ENCODE measurements around the gene SLCO6A1. TPM values are rescaled to one million over a fixed set of nuclear protein-coding genes. Genes with fewer than 3 reads are reported as not detected.

SLCO6A1 gene, protein sequence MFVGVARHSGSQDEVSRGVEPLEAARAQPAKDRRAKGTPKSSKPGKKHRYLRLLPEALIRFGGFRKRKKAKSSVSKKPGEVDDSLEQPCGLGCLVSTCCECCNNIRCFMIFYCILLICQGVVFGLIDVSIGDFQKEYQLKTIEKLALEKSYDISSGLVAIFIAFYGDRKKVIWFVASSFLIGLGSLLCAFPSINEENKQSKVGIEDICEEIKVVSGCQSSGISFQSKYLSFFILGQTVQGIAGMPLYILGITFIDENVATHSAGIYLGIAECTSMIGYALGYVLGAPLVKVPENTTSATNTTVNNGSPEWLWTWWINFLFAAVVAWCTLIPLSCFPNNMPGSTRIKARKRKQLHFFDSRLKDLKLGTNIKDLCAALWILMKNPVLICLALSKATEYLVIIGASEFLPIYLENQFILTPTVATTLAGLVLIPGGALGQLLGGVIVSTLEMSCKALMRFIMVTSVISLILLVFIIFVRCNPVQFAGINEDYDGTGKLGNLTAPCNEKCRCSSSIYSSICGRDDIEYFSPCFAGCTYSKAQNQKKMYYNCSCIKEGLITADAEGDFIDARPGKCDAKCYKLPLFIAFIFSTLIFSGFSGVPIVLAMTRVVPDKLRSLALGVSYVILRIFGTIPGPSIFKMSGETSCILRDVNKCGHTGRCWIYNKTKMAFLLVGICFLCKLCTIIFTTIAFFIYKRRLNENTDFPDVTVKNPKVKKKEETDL
- polyA plus RNA-seq, result not detected
- long read RNA-seq, donor 1, result 0 reads
- long read RNA-seq, donor 2, result 0 reads
- long read RNA-seq, donor 3, result 0 reads
- long read RNA-seq, donor 4, result 0 reads
- long read RNA-seq, donor 5, result 0 reads
- long read RNA-seq, donor 6, result 0 reads
- long read RNA-seq, donor 7, result 0 reads
- long read RNA-seq, donor 8, result 0 reads
- long read RNA-seq, donor 9, result 0 reads
- long read RNA-seq, donor 10, result 0 reads

DNA sequence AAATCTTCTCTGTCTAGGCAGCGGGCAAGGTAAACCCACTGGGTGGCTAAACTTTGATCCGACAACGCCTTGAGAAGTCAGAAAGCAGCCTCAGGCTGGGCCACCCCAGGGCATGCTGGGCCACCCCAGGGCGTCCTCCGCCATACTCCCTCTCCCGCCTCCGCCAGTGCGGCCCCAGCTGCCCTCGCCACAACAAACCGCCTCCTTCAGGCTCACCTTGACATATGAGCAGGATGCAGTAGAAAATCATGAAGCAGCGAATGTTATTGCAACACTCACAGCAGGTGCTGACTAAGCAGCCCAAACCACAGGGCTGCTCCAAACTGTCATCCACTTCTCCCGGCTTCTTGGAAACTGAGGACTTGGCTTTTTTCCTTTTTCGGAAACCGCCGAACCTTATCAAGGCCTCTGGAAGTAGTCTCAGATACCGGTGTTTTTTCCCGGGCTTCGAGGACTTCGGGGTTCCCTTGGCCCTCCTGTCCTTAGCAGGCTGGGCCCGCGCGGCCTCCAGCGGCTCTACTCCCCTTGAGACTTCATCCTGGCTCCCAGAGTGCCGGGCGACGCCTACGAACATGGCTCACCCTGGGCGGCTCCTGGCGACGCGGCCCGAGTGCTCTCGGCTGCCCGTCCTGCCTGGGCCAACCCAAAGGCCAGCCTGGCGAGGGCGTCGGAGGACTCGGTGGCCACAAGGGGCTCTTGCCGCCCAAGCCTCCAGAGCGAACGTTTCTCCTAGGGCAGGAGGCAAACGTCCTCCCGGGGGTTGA is at the start of gene SLCO6A1:
Gene SLCO6A1, minus strand, starts transcription at position 731 of the 764 bp plus-strand sequence. Its CDS starts 157 bp downstream, at position 574.
- Histone ChIP-seq H3K9me3 (ENCODE audit: control insufficient read depth in 2 of 2, insufficient read depth in 1 of 2, low read depth in 1 of 2, low read length in 1 of 2) (no peaks in the 10 kb centered on the region), H3K36me3 (ENCODE audit: control insufficient read depth in 3 of 3, insufficient read depth in 2 of 3, low read depth in 1 of 3, low read length in 3 of 3) (no peaks in the 10 kb centered on the region), H3K27ac (ENCODE audit: low read depth in 1 of 3, low read length in 2 of 3) (no peak within 1 kb of the TSS), H3K4me1 (ENCODE audit: control insufficient read depth in 3 of 3, insufficient read depth in 2 of 3, low read depth in 1 of 3, low read length in 2 of 3) (no peaks in the 10 kb centered on the region), H3K27me3 (ENCODE audit: control insufficient read depth in 3 of 3, insufficient read depth in 3 of 3, low read length in 3 of 3) (no peaks in the 10 kb centered on the region), H3K4me3 (ENCODE audit: low read depth in 1 of 3, low read length in 3 of 3) (no peak within 1 kb of the TSS)
- FAIRE-seq (no peak), DNase-seq (no peak)
- WGBS, 3 donors, result 90 to 94% (median 92%) methylated on average over 43 of the region's 43 CpGs

- Histone ChIP-seq H3K27me3 (ENCODE audit: control insufficient read depth in 3 of 3, insufficient read depth in 3 of 3, low read length in 3 of 3) (no peaks in the 10 kb centered on the region), H3K9me3 (ENCODE audit: control insufficient read depth in 2 of 2, insufficient read depth in 1 of 2, low read depth in 1 of 2, low read length in 1 of 2) (no peaks in the 10 kb centered on the region), H3K4me3 (ENCODE audit: low read depth in 1 of 3, low read length in 3 of 3) (no peak overlapping the region), H3K36me3 (ENCODE audit: control insufficient read depth in 3 of 3, insufficient read depth in 2 of 3, low read depth in 1 of 3, low read length in 3 of 3) (no peaks in the 10 kb centered on the region), H3K27ac (ENCODE audit: low read depth in 1 of 3, low read length in 2 of 3) (no peak overlapping the region), H3K4me1 (ENCODE audit: control insufficient read depth in 3 of 3, insufficient read depth in 2 of 3, low read depth in 1 of 3, low read length in 2 of 3) (no peaks in the 10 kb centered on the region)
- DNase-seq (no peak), FAIRE-seq (no peak)
- WGBS, 3 donors, result 56 to 60% (median 59%) methylated on average over 4 of the region's 4 CpGs
Measured at GRCh38 chr5:102547141-102548035, 48.6 kb upstream of the SLCO6A1 start.

GRCh38 chr5:102545175-102545574 is 46.4 kb upstream of the SLCO6A1 start:
- Histone ChIP-seq H3K36me3 (ENCODE audit: control insufficient read depth in 3 of 3, insufficient read depth in 2 of 3, low read depth in 1 of 3, low read length in 3 of 3) (no peaks in the 10 kb centered on the region), H3K4me3 (ENCODE audit: low read depth in 1 of 3, low read length in 3 of 3) (no peak overlapping the region), H3K9me3 (ENCODE audit: control insufficient read depth in 2 of 2, insufficient read depth in 1 of 2, low read depth in 1 of 2, low read length in 1 of 2) (peaks cover 0 to 3% of the 10 kb centered on the region in 2 donors), H3K4me1 (ENCODE audit: control insufficient read depth in 3 of 3, insufficient read depth in 2 of 3, low read depth in 1 of 3, low read length in 2 of 3) (no peaks in the 10 kb centered on the region), H3K27ac (ENCODE audit: low read depth in 1 of 3, low read length in 2 of 3) (no peak overlapping the region), H3K27me3 (ENCODE audit: control insufficient read depth in 3 of 3, insufficient read depth in 3 of 3, low read length in 3 of 3) (no peaks in the 10 kb centered on the region)
- no peak for FAIRE-seq
- 34 to 54% (median 49%) methylated on average over 6 of the region's 6 CpGs for WGBS, 3 donors
- DNase-seq, result peak in 1 of 2 donors; percentile 33

GRCh38 chr5:102542057-102542456 is 43.3 kb upstream of the SLCO6A1 start:
- no peak for FAIRE-seq

DNA sequence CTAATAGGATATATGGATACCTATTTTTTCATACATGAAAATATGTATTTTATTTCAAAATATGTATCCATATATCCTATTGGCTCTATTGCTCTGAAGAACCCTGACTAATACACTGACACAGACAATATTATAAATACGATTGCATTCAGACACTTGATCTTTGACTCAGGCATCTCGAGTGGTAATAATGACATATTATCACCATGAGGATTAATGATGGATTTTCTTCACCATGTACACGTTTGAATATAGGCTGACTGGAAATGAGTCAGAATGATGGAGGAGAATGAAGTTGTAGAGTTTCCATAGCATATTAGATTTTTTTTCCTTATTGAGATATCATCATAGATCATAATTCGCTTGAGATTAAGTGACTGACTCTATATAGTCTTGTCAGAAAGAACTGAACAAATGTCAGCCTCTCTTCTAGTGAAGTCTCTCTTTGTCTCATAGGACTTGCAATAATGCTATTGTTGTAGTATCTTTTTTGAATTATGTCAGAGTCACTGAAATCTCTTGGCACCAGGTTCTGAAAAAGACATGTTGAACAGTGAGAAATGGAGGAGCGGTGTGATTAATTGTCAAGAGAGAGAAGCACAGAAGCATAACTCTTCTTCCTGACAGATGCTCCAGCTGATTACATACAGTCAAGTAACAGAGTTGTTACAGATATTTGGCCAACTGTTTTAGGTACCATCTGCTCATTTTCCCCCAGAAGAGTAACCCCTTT is 41.4 kb upstream of the SLCO6A1 start:
- H3K9me3 ChIP-seq (ENCODE audit: control insufficient read depth in 2 of 2, insufficient read depth in 1 of 2, low read depth in 1 of 2, low read length in 1 of 2), result peaks cover 0 to 3% of the 10 kb centered on the region in 2 donors
- 76 to 79% (median 76%) methylated on average over 5 of the region's 5 CpGs for WGBS, 3 donors

More at GRCh38 chr5:102542057-102542456, 43.3 kb upstream of the SLCO6A1 start:
- Histone ChIP-seq H3K4me1 (ENCODE audit: control insufficient read depth in 3 of 3, insufficient read depth in 2 of 3, low read depth in 1 of 3, low read length in 2 of 3) (no peaks in the 10 kb centered on the region), H3K27me3 (ENCODE audit: control insufficient read depth in 3 of 3, insufficient read depth in 3 of 3, low read length in 3 of 3) (no peaks in the 10 kb centered on the region), H3K36me3 (ENCODE audit: control insufficient read depth in 3 of 3, insufficient read depth in 2 of 3, low read depth in 1 of 3, low read length in 3 of 3) (no peaks in the 10 kb centered on the region), H3K9me3 (ENCODE audit: control insufficient read depth in 2 of 2, insufficient read depth in 1 of 2, low read depth in 1 of 2, low read length in 1 of 2) (peaks cover 0 to 3% of the 10 kb centered on the region in 2 donors), H3K27ac (ENCODE audit: low read depth in 1 of 3, low read length in 2 of 3) (no peak overlapping the region), H3K4me3 (ENCODE audit: low read depth in 1 of 3, low read length in 3 of 3) (no peak overlapping the region)
- no peak for DNase-seq
- 20 to 48% (median 34%) methylated on average over 1 of the region's 1 CpG for WGBS, 3 donors

GRCh38 chr5:102539562-102539961 is 40.8 kb upstream of the SLCO6A1 start:
- WGBS, 3 donors, result 40 to 69% (median 55%) methylated on average over 1 of the region's 1 CpG
- no peaks in the 10 kb centered on the region for H3K4me1 ChIP-seq (ENCODE audit: control insufficient read depth in 3 of 3, insufficient read depth in 2 of 3, low read depth in 1 of 3, low read length in 2 of 3)
- no peak overlapping the region for H3K4me3 ChIP-seq (ENCODE audit: low read depth in 1 of 3, low read length in 3 of 3)
- DNase-seq (no peak), FAIRE-seq (no peak)
- no peak overlapping the region for H3K27ac ChIP-seq (ENCODE audit: low read depth in 1 of 3, low read length in 2 of 3)
- peaks cover 0 to 3% of the 10 kb centered on the region in 2 donors for H3K9me3 ChIP-seq (ENCODE audit: control insufficient read depth in 2 of 2, insufficient read depth in 1 of 2, low read depth in 1 of 2, low read length in 1 of 2)
- no peaks in the 10 kb centered on the region for H3K27me3 ChIP-seq (ENCODE audit: control insufficient read depth in 3 of 3, insufficient read depth in 3 of 3, low read length in 3 of 3)
- no peaks in the 10 kb centered on the region for H3K36me3 ChIP-seq (ENCODE audit: control insufficient read depth in 3 of 3, insufficient read depth in 2 of 3, low read depth in 1 of 3, low read length in 3 of 3)

More for the DNA sequence above, 41.4 kb upstream of the SLCO6A1 start:
- H3K4me3 ChIP-seq (ENCODE audit: low read depth in 1 of 3, low read length in 3 of 3), result no peak overlapping the region
- H3K27me3 ChIP-seq (ENCODE audit: control insufficient read depth in 3 of 3, insufficient read depth in 3 of 3, low read length in 3 of 3), result no peaks in the 10 kb centered on the region
- no peak for DNase-seq
- FAIRE-seq, result no peak
- H3K27ac ChIP-seq (ENCODE audit: low read depth in 1 of 3, low read length in 2 of 3), result no peak overlapping the region
- H3K4me1 ChIP-seq (ENCODE audit: control insufficient read depth in 3 of 3, insufficient read depth in 2 of 3, low read depth in 1 of 3, low read length in 2 of 3), result no peaks in the 10 kb centered on the region
- no peaks in the 10 kb centered on the region for H3K36me3 ChIP-seq (ENCODE audit: control insufficient read depth in 3 of 3, insufficient read depth in 2 of 3, low read depth in 1 of 3, low read length in 3 of 3)

- DNase-seq (no peak), FAIRE-seq (no peak)
- Histone ChIP-seq H3K27ac (ENCODE audit: low read depth in 1 of 3, low read length in 2 of 3) (no peak overlapping the region), H3K4me1 (ENCODE audit: control insufficient read depth in 3 of 3, insufficient read depth in 2 of 3, low read depth in 1 of 3, low read length in 2 of 3) (no peaks in the 10 kb centered on the region), H3K9me3 (ENCODE audit: control insufficient read depth in 2 of 2, insufficient read depth in 1 of 2, low read depth in 1 of 2, low read length in 1 of 2) (peaks cover 0 to 3% of the 10 kb centered on the region in 2 donors), H3K36me3 (ENCODE audit: control insufficient read depth in 3 of 3, insufficient read depth in 2 of 3, low read depth in 1 of 3, low read length in 3 of 3) (no peaks in the 10 kb centered on the region), H3K27me3 (ENCODE audit: control insufficient read depth in 3 of 3, insufficient read depth in 3 of 3, low read length in 3 of 3) (no peaks in the 10 kb centered on the region), H3K4me3 (ENCODE audit: low read depth in 1 of 3, low read length in 3 of 3) (no peak overlapping the region)
- 58 to 74% (median 64%) methylated on average over 1 of the region's 1 CpG for WGBS, 3 donors
Measured at GRCh38 chr5:102537011-102537410, 38.2 kb upstream of the SLCO6A1 start.

Measured in small intestine (tissue), 16 donors.